CD8-positive, alpha-beta memory T cell (primary cell): ENCODE measurements around the gene ERC2. TPM values are rescaled to one million over a fixed set of nuclear protein-coding genes. Genes with fewer than 3 reads are reported as not detected.

ENCODE experiments used
- CTCF ChIA-PET: fragments of 350-600 bp; sonication (Branson Sonifier 250); formaldehyde crosslinking; loops from one replicate; lab custom pipeline; 2021; ENCODE audit warnings: antibody characterized with exemption; lab: Charles Lee
- POLR2A ChIA-PET: fragments of 350-600 bp; sonication (Branson Sonifier 250); formaldehyde crosslinking; loops from one replicate; lab custom pipeline; 2021; ENCODE audit warnings: antibody characterized with exemption; lab: Charles Lee
- DNase-seq, 5 donors: peaks; one replicate each; pipeline versions ENCODE4 v3.0.0 to v3.0.0-alpha.2; 2020 to 2022; ENCODE audit warnings: mixed read lengths in 1 of 5
- H3K27ac ChIP-seq: one replicate; pipeline ENCODE4 v1.7.0; 2013; ENCODE audit warnings: low read depth, mild to moderate bottlenecking, low read length, moderate library complexity
- H3K27me3 ChIP-seq: 2 replicates; pipeline ENCODE4 v1.7.0; 2013; ENCODE audit warnings: low read length, mild to moderate bottlenecking; ENCODE audit not compliant: insufficient read depth, poor library complexity, severe bottlenecking
- H3K36me3 ChIP-seq: 2 replicates; pipeline ENCODE4 v1.7.0; 2013; ENCODE audit warnings: mild to moderate bottlenecking, low read length, moderate library complexity; ENCODE audit not compliant: insufficient read depth
- H3K4me1 ChIP-seq: 2 replicates; pipeline ENCODE4 v1.7.0; 2013; ENCODE audit warnings: mild to moderate bottlenecking, low read length, moderate library complexity; ENCODE audit not compliant: insufficient read depth
- H3K4me3 ChIP-seq: 2 replicates; pipeline ENCODE4 v1.7.0; 2013; ENCODE audit warnings: mild to moderate bottlenecking, low read length
- H3K9me3 ChIP-seq: 2 replicates; pipeline ENCODE4 v1.7.0; 2013; ENCODE audit warnings: mild to moderate bottlenecking, low read length
- H3K27ac Mint-ChIP-seq, 8 donors: one replicate each; pipeline ENCODE4 v1.8.0; 2020 to 2021; ENCODE audit warnings: mixed read lengths in 8 of 8, mild to moderate bottlenecking in 6 of 8, inconsistent platforms in 3 of 8, moderate library complexity in 3 of 8
- H3K27me3 Mint-ChIP-seq, 2 donors: one replicate each; pipeline ENCODE4 v1.8.0; 2020 to 2021; ENCODE audit warnings: mixed read lengths in 2 of 2, mild to moderate bottlenecking in 1 of 2, moderate library complexity in 1 of 2
- H3K36me3 Mint-ChIP-seq, 3 donors: one replicate each; pipeline ENCODE4 v1.8.0; 2020 to 2021; ENCODE audit warnings: mixed read lengths in 3 of 3, inconsistent platforms in 1 of 3, mild to moderate bottlenecking in 1 of 3
- H3K4me1 Mint-ChIP-seq, 3 donors: one replicate each; pipeline ENCODE4 v1.8.0; 2020 to 2021; ENCODE audit warnings: mixed read lengths in 3 of 3, inconsistent platforms in 1 of 3, mild to moderate bottlenecking in 1 of 3
- H3K4me3 Mint-ChIP-seq, 7 donors: one replicate each; pipeline ENCODE4 v1.8.0; 2020 to 2021; ENCODE audit warnings: mixed read lengths in 7 of 7, mild to moderate bottlenecking in 6 of 7, moderate library complexity in 4 of 7, inconsistent platforms in 2 of 7
- H3K9me3 Mint-ChIP-seq, 5 donors: one replicate each; pipeline ENCODE4 v1.8.0; 2020 to 2022; ENCODE audit warnings: mixed read lengths in 5 of 5, mild to moderate bottlenecking in 3 of 5, moderate library complexity in 2 of 5, inconsistent platforms in 1 of 5
- polyA plus RNA-seq: library from polyadenylated mRNA; unstranded; fragments of 300-500 nt; fragmentation: Illumina TruSeq; gene quantifications from one replicate; pipeline ENCODE4 v1.2.3, GENCODE V29; 2021
- total RNA-seq, 2 experiments: library from RNA; stranded (reverse); gene quantifications; one replicate each; pipeline ENCODE4 v1.2.3, GENCODE V29; 2021

The ERC2 gene
- total and polyA plus RNA-seq, 3 experiments from 2014 or later = not detected

GRCh38 chr3:55812394-55813013 is 655.8 kb downstream of the ERC2 start:
- CTCF ChIA-PET = no interaction called here
- Mint-ChIP-seq H3K4me3 (no peak overlapping the region), H3K27me3 (peaks cover 0 to 2% of the 10 kb centered on the region in 2 donors), H3K4me1 (no peaks in the 10 kb centered on the region), H3K9me3 (peaks cover 0 to 3% (median 0%) of the 10 kb centered on the region in 5 donors), H3K27ac (no peak overlapping the region), H3K36me3 (no peaks in the 10 kb centered on the region)
- DNase-seq = no peak
- POLR2A ChIA-PET = no interaction called here
- no peaks in the 10 kb centered on the region for H3K9me3 ChIP-seq
- no peak overlapping the region for H3K27ac ChIP-seq
- no peaks in the 10 kb centered on the region for H3K4me1 ChIP-seq
- H3K27me3 ChIP-seq = no peaks in the 10 kb centered on the region
- H3K4me3 ChIP-seq = no peak overlapping the region
- no peaks in the 10 kb centered on the region for H3K36me3 ChIP-seq

GRCh38 chr3:55807210-55807609 is 661.1 kb downstream of the ERC2 start:
- no peaks in the 10 kb centered on the region for H3K4me1 Mint-ChIP-seq
- H3K27me3 ChIP-seq = no peaks in the 10 kb centered on the region
- H3K4me3 Mint-ChIP-seq = no peak overlapping the region
- CTCF ChIA-PET = no interaction called here
- no peaks in the 10 kb centered on the region for H3K36me3 ChIP-seq
- H3K27me3 Mint-ChIP-seq = peaks cover 0 to 2% of the 10 kb centered on the region in 2 donors
- DNase-seq = no peak
- no peak overlapping the region for H3K27ac ChIP-seq
- peaks cover 0 to 8% (median 2%) of the 10 kb centered on the region in 5 donors for H3K9me3 Mint-ChIP-seq
- no peaks in the 10 kb centered on the region for H3K36me3 Mint-ChIP-seq
- no peak overlapping the region for H3K4me3 ChIP-seq
- POLR2A ChIA-PET = no interaction called here
- H3K9me3 ChIP-seq = no peaks in the 10 kb centered on the region
- no peak overlapping the region for H3K27ac Mint-ChIP-seq
- H3K4me1 ChIP-seq = no peaks in the 10 kb centered on the region

- Histone ChIP-seq H3K4me3 (no peak overlapping the region), H3K9me3 (no peaks in the 10 kb centered on the region), H3K27ac (no peak overlapping the region), H3K27me3 (no peaks in the 10 kb centered on the region), H3K4me1 (no peaks in the 10 kb centered on the region), H3K36me3 (no peaks in the 10 kb centered on the region)
- Mint-ChIP-seq H3K4me1 (no peaks in the 10 kb centered on the region), H3K27ac (no peak overlapping the region), H3K27me3 (no peaks in the 10 kb centered on the region), H3K36me3 (no peaks in the 10 kb centered on the region), H3K9me3 (peaks cover 0 to 5% (median 2%) of the 10 kb centered on the region in 5 donors), H3K4me3 (no peak overlapping the region)
- no peak for DNase-seq
- POLR2A ChIA-PET = no interaction called here
- CTCF ChIA-PET = interaction anchor here (1.3 kb wide), 1 partner anchor 14 kb away, joined by 3 read pairs; no protein-coding TSS in a partner anchor
These were observed 663.1 kb downstream of the ERC2 start for GRCh38 chr3:55805169-55805568.

GRCh38 chr3:55804170-55805095 is 663.8 kb downstream of the ERC2 start:
- Mint-ChIP-seq H3K9me3 (peaks cover 0 to 5% (median 2%) of the 10 kb centered on the region in 5 donors), H3K27ac (no peak overlapping the region), H3K4me3 (no peak overlapping the region), H3K36me3 (no peaks in the 10 kb centered on the region), H3K27me3 (no peaks in the 10 kb centered on the region), H3K4me1 (no peaks in the 10 kb centered on the region)
- H3K27me3 ChIP-seq = no peaks in the 10 kb centered on the region
- no peak overlapping the region for H3K4me3 ChIP-seq
- no peaks in the 10 kb centered on the region for H3K9me3 ChIP-seq
- ChIA-PET CTCF (no interaction called here), POLR2A (no interaction called here)
- no peaks in the 10 kb centered on the region for H3K36me3 ChIP-seq
- H3K4me1 ChIP-seq = no peaks in the 10 kb centered on the region
- H3K27ac ChIP-seq = no peak overlapping the region
- no peak for DNase-seq

- Histone ChIP-seq H3K27ac (no peak overlapping the region), H3K4me3 (no peak overlapping the region), H3K36me3 (no peaks in the 10 kb centered on the region), H3K4me1 (no peaks in the 10 kb centered on the region), H3K27me3 (no peaks in the 10 kb centered on the region), H3K9me3 (no peaks in the 10 kb centered on the region)
- H3K27me3 Mint-ChIP-seq = no peaks in the 10 kb centered on the region
- no peak overlapping the region for H3K4me3 Mint-ChIP-seq
- POLR2A ChIA-PET = no interaction called here
- H3K4me1 Mint-ChIP-seq = no peaks in the 10 kb centered on the region
- H3K36me3 Mint-ChIP-seq = no peaks in the 10 kb centered on the region
- DNase-seq = no peak
- H3K27ac Mint-ChIP-seq = no peak overlapping the region
- CTCF ChIA-PET = no interaction called here
- H3K9me3 Mint-ChIP-seq = peaks cover 0 to 5% (median 2%) of the 10 kb centered on the region in 5 donors
These were observed 665.5 kb downstream of the ERC2 start for GRCh38 chr3:55802816-55803215.

- Histone ChIP-seq H3K36me3 (no peaks in the 10 kb centered on the region), H3K4me1 (no peaks in the 10 kb centered on the region), H3K27ac (no peak overlapping the region), H3K4me3 (no peak overlapping the region), H3K27me3 (no peaks in the 10 kb centered on the region), H3K9me3 (no peaks in the 10 kb centered on the region)
- Mint-ChIP-seq H3K36me3 (no peaks in the 10 kb centered on the region), H3K9me3 (peaks cover 0 to 5% (median 2%) of the 10 kb centered on the region in 5 donors), H3K27me3 (no peaks in the 10 kb centered on the region), H3K4me3 (no peak overlapping the region), H3K27ac (no peak overlapping the region), H3K4me1 (no peaks in the 10 kb centered on the region)
- DNase-seq = no peak
- CTCF ChIA-PET = no interaction called here
- POLR2A ChIA-PET = no interaction called here
These were observed 666.6 kb downstream of the ERC2 start for GRCh38 chr3:55801676-55802075.

GRCh38 chr3:55801068-55801467 is 667.2 kb downstream of the ERC2 start:
- no peaks in the 10 kb centered on the region for H3K27me3 ChIP-seq
- H3K36me3 ChIP-seq = no peaks in the 10 kb centered on the region
- H3K27ac Mint-ChIP-seq = no peak overlapping the region
- no peaks in the 10 kb centered on the region for H3K4me1 Mint-ChIP-seq
- CTCF ChIA-PET = no interaction called here
- no peaks in the 10 kb centered on the region for H3K36me3 Mint-ChIP-seq
- H3K9me3 Mint-ChIP-seq = peaks cover 0 to 3% (median 0%) of the 10 kb centered on the region in 5 donors
- POLR2A ChIA-PET = no interaction called here
- no peak overlapping the region for H3K27ac ChIP-seq
- H3K9me3 ChIP-seq = no peaks in the 10 kb centered on the region
- no peaks in the 10 kb centered on the region for H3K4me1 ChIP-seq
- H3K4me3 Mint-ChIP-seq = no peak overlapping the region
- no peaks in the 10 kb centered on the region for H3K27me3 Mint-ChIP-seq
- DNase-seq = no peak
- no peak overlapping the region for H3K4me3 ChIP-seq

- H3K9me3 ChIP-seq = no peaks in the 10 kb centered on the region
- POLR2A ChIA-PET = no interaction called here
- Mint-ChIP-seq H3K27ac (no peak overlapping the region), H3K36me3 (no peaks in the 10 kb centered on the region), H3K27me3 (no peaks in the 10 kb centered on the region), H3K4me3 (no peak overlapping the region), H3K9me3 (peaks cover 0 to 6% (median 0%) of the 10 kb centered on the region in 5 donors), H3K4me1 (no peaks in the 10 kb centered on the region)
- H3K4me1 ChIP-seq = no peaks in the 10 kb centered on the region
- H3K27me3 ChIP-seq = no peaks in the 10 kb centered on the region
- H3K4me3 ChIP-seq = no peak overlapping the region
- CTCF ChIA-PET = no interaction called here
- no peak for DNase-seq
- no peak overlapping the region for H3K27ac ChIP-seq
- H3K36me3 ChIP-seq = no peaks in the 10 kb centered on the region
These were observed 670.5 kb downstream of the ERC2 start for GRCh38 chr3:55797775-55798174.
